ENCODE data around the gene GSS.

DNA sequence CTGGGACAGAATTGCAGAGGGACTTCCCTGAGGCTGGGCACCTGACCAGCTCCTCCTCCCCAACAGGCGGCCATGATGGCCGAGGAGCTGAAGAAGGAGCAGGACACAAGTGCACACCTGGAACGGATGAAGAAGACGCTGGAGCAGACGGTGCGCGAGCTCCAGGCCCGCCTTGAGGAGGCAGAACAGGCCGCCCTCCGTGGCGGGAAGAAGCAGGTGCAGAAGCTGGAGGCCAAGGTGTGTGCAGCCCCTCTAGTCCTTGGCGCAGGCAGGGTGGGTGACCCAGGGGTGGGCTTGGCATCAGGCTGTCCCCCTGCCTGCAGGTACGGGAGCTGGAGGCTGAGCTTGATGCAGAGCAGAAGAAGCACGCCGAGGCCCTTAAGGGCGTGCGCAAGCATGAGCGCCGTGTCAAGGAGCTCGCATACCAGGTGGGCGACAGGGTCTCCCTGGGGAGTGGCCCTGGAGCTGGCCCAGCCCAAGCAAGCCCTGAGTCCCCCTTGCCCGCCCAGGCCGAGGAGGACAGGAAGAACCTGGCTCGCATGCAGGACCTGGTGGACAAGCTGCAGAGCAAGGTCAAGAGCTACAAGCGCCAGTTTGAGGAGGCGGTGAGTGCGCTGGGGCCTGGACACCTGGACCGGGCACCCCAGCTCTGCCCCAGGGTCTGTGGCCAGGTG is 45.5 kb upstream of the GSS start:
- TF ChIP-seq, protein P1, sequence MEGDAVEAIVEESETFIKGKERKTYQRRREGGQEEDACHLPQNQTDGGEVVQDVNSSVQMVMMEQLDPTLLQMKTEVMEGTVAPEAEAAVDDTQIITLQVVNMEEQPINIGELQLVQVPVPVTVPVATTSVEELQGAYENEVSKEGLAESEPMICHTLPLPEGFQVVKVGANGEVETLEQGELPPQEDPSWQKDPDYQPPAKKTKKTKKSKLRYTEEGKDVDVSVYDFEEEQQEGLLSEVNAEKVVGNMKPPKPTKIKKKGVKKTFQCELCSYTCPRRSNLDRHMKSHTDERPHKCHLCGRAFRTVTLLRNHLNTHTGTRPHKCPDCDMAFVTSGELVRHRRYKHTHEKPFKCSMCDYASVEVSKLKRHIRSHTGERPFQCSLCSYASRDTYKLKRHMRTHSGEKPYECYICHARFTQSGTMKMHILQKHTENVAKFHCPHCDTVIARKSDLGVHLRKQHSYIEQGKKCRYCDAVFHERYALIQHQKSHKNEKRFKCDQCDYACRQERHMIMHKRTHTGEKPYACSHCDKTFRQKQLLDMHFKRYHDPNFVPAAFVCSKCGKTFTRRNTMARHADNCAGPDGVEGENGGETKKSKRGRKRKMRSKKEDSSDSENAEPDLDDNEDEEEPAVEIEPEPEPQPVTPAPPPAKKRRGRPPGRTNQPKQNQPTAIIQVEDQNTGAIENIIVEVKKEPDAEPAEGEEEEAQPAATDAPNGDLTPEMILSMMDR (IDR thresholded peaks at IDR 0.05; ENCODE audit: extremely low read depth in 1 of 2, insufficient read depth in 1 of 2, low read depth in 1 of 2, low read length in 2 of 2), result no peak
- TF ChIP-seq POLR2A (IDR thresholded peaks at IDR 0.05; ENCODE audit: low read depth, low read length), result no peak
- TF ChIP-seq EZH2 (IDR thresholded peaks at IDR 0.05; ENCODE audit: borderline replicate concordance, low read depth, low read length, severe bottlenecking), result no peak
- TF ChIP-seq POLR2AphosphoS5 (IDR thresholded peaks at IDR 0.05; ENCODE audit: insufficient read depth, low read depth, low read length), result no peak
- TF ChIP-seq MYC (IDR thresholded peaks at IDR 0.05; ENCODE audit: low read depth, low read length), result no peak
- TF ChIP-seq FOS (IDR thresholded peaks at IDR 0.05; ENCODE audit: borderline replicate concordance, insufficient read depth, low read length), result no peak
- TF ChIP-seq JUN (IDR thresholded peaks at IDR 0.05; ENCODE audit: borderline replicate concordance, insufficient read depth, insufficient read length, low read depth), result no peak

Data from endothelial cell of umbilical vein (primary cell).